ENCODE measurements around the gene UXT.
"Not testable (repeated sequence)": the region's sequence is repeated elsewhere in the genome, so short reads cannot be mapped to it uniquely, and the experiment has no call there.

Gene UXT

DNA sequence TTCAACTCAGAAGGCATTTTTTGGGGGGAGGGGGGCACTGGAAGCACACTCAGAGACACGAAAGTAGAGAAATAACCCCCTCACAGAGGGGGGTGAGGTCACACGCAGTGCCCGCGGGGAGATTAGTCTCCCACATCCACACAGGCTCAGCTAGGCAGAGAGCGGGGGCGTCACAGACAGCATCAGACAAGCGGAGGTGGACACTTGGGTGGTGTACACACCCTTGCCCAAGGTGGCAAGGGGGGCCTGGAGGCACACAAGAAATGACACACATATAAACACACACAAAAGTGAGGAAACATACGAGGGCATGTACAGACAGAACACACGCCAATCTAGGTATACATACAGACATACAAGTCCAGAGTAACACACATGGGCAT, 38.7 kb downstream of the UXT start:
- FAIRE-seq (no peak), DNase-seq (ENCODE audit: insufficient read length, low spot score) (no peak)

DNA sequence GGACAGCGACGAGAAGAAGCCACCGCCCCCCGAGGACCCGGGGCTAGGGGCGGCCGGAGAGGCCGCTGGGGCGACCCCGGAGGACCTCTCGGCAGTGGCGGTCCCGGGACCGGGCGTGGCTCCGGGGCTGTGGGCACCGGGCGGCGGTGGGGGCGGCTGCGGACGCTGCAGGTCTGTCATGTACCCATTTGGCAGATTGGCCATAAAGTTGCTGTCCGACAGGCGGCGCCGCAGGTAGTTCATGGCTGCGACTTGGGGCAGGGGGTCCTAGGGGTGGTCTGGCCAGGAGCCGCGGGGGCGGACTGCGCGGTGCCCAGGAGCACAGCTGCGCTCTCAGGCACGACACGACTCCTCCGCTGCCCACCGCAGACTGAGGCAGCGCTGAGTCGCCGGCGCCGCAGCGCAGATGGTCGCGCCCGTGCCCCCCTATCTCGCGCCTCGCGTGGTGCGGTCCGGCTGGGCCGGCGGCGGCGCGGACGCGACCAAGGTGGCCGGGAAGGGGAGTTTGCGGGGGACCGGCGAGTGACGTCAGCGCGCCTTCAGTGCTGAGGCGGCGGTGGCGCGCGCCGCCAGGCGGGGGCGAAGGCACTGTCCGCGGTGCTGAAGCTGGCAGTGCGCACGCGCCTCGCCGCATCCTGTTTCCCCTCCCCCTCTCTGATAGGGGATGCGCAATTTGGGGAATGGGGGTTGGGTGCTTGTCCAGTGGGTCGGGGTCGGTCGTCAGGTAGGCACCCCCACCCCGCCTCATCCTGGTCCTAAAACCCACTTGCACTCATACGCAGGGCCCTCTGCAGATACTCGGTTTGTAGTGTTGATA, 39.3 kb downstream of the UXT start, which contains the start of gene SYN1:
Gene SYN1 (minus strand): TSS at position 372 of the 817 bp plus-strand sequence. CDS start 129 bp downstream, at position 243.
- FAIRE-seq, result peak; percentile 77
- peak; percentile 49 for DNase-seq (ENCODE audit: insufficient read length, low spot score)

DNA sequence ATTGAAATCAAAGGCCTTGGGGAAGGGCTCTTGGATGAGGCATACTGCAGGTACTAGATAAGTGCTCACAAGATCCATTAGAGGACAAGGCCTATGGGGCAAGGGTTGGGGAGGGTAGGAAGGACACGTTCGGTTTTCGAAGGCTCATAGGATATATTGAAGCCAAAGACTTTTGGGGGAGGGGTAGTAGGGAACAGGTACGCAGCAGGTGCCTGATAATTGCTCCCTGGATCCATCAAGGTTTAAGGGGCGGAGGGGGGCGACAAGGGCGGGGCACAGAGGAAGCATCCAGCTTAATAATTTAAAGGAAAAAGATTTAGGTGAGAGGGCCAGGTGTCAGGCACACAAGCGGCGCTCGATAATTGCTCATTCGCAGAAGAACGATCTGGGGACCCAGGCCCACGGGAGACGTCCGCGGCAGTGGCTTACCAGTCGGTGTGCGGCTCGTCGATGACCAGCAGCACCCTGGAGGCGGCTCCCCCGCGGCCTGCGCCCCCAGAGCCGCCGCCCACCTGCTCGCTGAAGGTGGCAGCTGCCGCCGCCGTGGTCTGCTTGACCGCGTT, 40.0 kb downstream of the UXT start:
- FAIRE-seq, result no peak
- no peak for DNase-seq (ENCODE audit: insufficient read length, low spot score)

- DNase-seq (ENCODE audit: insufficient read length, low spot score) (no peak), FAIRE-seq (no peak)
Measured at GRCh38 chrX:47614618-47615017, 44.4 kb downstream of the UXT start.

- DNase-seq (ENCODE audit: insufficient read length, low spot score) (no peak), FAIRE-seq (no peak)
Measured at GRCh38 chrX:47613082-47613481, 45.9 kb downstream of the UXT start.

DNA sequence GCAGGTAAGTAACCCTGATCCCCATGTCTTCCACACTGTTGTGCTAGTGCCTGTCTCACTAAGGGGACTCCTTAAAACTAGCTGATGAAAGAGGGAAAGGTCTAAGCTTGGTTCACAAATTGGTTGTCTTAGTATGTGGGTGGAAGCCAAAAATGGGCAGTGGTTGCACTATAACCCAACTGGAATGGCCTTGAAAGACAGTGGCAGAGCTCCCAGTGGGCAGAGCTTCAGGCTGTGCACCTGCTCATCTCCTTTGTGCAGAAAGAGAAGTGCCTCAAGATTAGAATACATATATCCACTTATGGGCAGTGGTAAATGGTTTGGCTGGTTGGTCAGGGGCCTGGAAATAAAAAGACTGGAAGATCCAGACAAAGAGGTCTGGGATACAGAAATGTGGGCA, 46.6 kb downstream of the UXT start:
- DNase-seq (ENCODE audit: insufficient read length, low spot score) (no peak), FAIRE-seq (no peak)

DNA sequence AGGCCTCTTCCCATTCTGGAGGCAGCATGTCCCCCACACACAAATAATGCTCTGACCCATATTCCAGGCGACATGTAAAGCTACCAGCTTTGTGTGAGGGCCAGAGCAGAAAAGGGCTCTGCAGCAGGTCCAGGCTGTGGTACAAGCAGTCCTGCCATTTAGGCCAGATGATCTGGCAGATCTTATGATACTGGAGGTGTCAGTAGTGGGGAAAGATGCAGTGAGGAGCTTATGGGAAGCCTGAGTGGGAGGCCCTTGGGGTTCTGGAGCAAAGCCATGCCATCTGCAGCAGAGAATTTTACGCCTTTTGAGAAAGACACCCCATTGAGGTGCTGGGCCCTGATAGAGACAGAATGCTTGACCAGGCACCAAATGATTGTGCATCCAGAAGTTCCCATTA, 47.1 kb downstream of the UXT start:
- DNase-seq (ENCODE audit: insufficient read length, low spot score), result no peak
- FAIRE-seq, result no peak

GRCh38 chrX:47611489-47611888, 47.5 kb downstream of the UXT start:
- FAIRE-seq (no peak), DNase-seq (ENCODE audit: insufficient read length, low spot score) (no peak)

DNA sequence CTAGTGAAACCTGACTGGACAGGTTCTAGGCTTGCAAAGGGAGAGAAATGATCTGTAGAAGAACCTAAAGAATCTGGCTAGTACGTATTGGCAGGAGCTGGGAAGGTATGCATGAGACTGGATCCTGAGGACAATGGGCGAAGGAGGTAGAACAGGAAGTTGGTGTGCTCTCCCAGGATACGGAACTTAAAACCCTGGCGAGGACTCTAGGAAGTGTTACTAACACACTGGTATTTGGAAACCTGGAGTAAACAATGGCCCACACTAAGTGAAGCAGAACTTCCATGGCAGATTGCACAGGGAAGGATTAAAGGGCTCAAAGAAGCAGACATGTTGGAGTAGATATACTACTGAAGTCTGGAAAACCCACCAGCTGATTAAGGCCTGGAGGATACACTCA, 48.5 kb downstream of the UXT start:
- FAIRE-seq (no peak), DNase-seq (ENCODE audit: insufficient read length, low spot score) (no peak)

- DNase-seq (ENCODE audit: insufficient read length, low spot score) (no peak), FAIRE-seq (no peak)
Measured at GRCh38 chrX:47608130-47608810, 50.7 kb downstream of the UXT start.

- FAIRE-seq, result no peak
- DNase-seq (ENCODE audit: insufficient read length, low spot score), result no peak
Measured at GRCh38 chrX:47607091-47607490, 51.9 kb downstream of the UXT start.

- DNase-seq (ENCODE audit: insufficient read length, low spot score) (no peak), FAIRE-seq (no peak)
Measured at GRCh38 chrX:47605024-47605423, 54.0 kb downstream of the UXT start.

GRCh38 chrX:47603125-47603524, 55.9 kb downstream of the UXT start:
- not testable (repeated sequence) for DNase-seq (ENCODE audit: insufficient read length, low spot score); FAIRE-seq
